Activated CD8-positive, alpha-beta memory T cell treated with anti-CD3 and anti-CD28 coated beads, Interleukin-2, amount 50 U/mL, for 1 hour (primary cell): Measurements from ENCODE around the gene ANKRD33B.
"Not testable (repeated sequence)": the region's sequence is repeated elsewhere in the genome, so short reads cannot be mapped to it uniquely, and the experiment has no call there.

Source experiments
- DNase-seq: peaks from one replicate; pipeline ENCODE4 v3.0.0-alpha.2; 2020; ENCODE audit errors: extremely low read depth

The ANKRD33B gene

DNA sequence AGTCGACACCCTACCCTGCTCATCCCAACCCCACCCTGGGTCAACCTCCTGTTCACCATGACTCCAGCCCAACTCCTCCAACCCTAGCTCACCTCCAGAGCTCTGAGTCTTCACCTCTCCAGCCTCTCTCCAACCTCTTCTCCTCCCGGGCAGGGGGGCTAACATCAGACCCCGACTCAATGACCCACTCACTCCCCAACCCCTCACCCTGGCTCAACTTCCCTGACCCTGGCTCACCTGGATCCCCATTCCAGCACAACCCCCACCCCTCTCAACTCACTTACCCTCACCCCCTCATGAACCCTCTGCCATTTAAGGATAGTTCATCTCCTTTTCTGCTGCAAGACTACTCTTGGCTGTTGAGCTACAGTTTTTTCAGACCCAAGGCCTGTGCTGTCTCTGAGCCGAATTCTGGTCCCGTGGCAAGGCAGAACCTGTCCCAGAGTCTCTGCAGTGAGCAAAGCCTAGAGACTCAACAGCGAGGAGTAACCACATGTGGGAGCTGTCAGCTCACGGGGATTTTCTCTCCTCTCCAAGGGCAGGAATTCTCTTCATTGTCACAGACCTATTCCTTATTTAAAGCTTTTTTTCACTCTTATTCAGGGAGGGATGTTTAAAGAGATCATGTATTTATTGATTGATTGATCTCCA is 29.8 kb downstream of the ANKRD33B start:
- DNase-seq, result no peak

DNA sequence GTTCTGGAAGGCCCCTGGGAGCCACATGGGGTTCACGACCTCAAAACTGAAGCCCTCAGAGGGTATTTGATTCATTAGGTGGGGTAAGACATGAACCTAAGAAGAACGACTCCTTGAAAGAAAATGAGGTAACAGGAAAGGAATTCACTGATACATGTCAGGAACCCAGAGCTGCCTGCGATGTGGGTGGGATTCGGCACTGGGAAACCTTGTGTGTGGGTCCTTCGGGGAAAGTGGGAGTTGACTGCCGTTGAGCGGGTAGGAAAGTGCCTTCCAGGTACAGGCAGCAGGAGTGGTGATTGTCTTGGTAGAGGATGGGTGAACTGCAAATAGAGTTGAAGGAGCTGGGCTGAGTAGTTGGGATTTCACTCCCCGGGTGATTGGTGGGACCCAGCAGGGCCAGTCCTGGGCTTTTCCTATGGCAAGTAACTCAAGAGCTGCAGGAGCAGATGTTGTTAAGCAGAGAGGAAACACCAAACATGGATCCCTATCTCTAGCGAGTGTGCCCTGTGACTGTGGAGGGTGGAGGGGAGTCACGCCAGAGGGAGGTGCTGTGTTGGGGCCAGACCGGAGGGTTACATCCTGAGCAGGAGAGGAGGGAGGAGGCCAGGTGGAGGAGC is 30.8 kb downstream of the ANKRD33B start:
- no peak for DNase-seq

DNA sequence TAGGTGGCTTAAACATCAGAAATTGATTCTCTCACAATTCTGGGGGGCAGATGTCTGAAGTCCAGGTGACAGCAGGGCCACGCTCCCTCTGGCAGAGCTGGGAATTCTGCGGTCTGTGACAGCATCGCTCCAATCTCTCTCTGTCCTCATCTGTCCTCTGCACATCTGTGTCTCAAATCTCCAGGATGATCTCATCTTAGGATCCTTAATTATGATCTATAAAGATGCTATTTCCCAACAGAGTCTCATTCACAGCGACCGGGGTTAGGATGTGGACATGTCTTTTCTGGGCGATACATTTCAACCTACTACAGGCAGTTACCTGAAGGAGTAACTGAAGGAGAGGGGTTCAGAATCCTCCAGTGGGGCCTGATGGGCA is 31.4 kb downstream of the ANKRD33B start:
- no peak for DNase-seq

DNA sequence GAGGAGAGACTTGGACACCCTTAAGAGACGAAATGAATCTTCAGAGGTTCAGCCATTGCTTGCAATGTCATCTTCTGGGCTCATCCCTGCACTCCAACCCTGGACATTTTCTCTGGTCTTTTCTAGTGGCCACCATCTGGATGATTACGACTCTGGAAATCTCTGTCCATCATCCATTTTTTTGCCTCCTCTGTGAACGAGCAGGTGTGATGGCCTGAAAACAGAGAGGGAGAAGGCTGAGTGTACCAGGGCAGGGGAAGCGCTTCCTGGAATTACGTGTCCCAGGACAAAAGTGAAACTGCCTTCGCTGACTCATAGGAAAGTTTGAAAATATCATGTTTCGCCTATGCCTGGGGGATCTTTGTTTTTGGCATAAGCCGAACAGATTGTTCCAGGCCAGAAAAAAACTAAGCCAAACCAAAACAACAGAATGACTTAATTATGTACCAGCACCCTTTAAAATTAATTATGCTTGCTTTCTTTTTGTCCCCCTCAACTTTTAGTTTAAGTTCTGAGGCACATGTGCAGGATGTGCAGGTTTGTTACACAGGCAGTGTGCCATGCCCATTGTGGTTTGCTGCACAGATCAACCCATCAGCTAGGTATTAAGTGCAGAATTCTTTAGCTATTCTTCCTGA is 31.9 kb downstream of the ANKRD33B start:
- DNase-seq, result no peak

DNA sequence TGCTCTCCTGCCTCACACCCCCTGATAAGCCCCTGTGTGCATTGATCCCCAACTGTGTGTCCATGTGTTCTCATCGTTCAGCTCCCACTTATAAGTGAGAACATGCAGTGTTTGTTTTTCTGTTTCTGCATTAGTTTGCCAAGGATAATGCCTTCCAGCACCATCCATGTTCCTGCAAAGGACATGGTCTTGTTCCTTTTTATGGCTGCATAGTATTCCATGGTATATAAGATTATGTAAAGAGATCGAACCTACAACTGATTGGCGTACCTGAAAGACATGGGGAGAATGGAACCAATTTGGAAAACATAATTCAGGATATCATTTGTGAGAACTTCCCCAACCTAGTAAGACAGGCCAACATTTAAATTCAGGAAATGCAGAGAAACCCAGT is 32.4 kb downstream of the ANKRD33B start:
- DNase-seq, result no peak

DNA sequence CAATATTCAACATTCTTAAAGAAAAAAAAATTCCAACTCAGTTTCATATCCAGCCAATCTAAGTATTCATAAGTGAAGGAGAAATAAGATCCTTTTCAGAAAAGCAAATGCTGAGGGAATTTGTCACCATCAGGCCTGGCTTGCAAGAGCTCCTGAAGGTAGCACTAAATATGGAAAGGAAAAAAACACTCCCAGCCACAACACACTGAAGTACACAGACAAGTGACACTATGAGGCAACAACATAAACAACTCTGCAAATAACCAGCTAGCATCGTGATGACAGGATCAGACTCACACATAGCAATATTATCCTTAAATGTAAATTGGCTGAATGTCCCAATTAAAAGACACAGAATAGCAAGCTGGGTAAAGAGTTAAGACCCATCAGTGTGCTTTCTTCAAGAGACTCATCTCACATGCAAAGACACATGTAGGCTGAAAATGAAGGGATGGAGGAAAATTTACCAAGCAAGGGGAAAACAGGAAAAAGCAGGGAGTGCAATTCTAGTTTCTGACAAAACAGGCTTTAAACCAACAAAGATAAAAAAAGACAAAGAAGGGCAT is 33.1 kb downstream of the ANKRD33B start:
- DNase-seq, result no peak

DNA sequence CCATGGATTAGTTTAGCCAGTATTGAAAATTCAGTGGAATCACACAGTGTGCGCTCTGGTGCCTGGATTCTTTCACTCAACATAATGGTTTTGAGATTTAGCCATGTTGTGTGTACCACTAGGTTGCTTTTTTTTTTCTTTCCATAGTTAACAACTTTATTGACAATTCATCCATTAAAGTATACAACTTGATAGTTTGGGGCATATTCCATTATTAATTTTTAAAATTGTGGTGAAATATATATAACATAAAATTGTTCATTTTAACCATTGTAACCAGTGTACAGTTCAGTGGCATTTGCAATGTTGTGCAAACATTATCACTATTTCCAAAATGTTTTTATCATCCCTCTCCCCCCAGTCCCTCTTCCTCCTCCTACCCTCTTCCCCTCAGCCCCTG is 35.2 kb downstream of the ANKRD33B start:
- DNase-seq, result no peak

DNA sequence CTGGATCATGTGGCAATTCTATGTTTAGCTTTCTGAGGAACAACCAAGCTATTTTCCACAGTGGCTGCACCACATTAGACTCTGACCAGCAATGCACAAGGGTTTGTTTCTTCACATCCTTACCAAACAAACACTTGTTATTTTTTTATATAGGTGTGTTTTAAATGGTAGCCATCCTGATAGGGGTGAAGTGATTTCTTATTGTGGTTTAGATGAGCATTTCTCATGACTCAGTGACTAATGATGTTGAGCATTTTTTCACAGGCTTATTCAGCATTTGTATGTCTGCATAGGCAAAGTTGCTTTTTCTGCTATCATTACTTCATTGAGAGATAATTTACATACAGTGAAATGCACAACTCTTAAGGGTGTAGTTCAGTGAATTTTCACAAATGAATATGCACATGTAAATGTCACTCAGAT is 36.0 kb downstream of the ANKRD33B start:
- DNase-seq, result no peak

DNA sequence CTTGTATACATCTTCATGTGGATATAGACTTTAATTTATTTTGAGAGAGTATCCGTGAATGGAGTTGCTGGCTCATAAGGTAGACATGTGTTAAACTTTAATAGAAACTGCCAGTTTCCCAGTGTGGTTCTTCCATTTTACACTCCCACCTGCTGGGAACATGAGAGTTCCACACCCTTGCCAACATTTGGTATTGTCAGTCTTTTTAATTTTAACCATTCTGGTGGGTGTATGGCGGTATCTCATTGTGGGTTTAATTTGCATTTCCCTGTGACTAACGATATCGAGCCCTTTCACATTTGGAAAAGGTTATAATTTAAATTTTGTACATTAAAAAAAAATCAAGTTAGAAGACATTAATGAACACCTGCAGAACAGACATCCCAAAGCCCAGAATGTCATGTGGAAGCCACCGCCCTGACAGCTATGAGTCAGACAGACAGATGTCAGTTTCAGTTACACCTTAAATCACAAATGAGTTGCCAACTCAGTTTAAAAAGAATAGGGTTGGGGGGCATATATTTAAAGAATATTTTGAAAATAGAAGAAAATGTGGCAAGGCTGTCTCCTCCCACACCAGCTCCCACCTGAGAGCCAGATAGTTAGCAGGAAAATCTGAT is 36.9 kb downstream of the ANKRD33B start:
- DNase-seq, result no peak

DNA sequence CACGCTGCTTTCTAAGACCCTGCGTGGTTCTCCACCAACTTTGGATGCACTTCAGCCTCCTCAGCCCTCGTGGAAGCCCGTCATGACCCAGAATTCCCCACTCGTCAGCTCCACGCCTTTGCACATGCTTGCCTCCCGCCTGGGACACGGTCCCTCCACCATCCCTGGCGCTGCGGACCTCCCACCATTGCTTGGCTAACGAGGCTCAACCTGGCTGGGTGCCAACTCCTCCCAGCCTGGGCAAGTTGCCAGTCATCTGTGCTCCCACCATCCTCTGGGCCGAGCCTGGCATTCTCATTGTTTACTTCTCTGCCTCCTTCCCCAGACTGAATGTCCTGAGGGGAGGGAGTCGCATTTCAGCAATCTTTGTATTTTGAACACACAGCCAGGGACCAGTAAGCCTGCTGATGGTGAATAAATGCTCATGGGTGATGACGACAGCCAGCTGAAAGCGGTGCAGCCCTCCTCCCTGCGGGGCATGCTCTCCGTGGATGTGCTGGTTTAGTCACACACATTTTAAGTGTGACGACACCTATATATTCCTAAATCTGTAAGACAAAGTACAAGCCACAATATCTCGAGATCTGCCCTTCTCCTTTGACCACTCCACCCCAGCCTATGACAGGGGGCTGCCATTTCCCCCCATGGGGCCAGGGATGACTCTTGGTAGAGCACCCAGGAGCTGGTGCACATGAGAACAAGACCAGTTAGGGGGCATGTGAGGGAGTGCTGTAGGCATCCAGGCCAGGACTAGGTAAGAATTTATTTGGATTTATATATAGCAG is 37.6 kb downstream of the ANKRD33B start:
- no peak for DNase-seq

DNA sequence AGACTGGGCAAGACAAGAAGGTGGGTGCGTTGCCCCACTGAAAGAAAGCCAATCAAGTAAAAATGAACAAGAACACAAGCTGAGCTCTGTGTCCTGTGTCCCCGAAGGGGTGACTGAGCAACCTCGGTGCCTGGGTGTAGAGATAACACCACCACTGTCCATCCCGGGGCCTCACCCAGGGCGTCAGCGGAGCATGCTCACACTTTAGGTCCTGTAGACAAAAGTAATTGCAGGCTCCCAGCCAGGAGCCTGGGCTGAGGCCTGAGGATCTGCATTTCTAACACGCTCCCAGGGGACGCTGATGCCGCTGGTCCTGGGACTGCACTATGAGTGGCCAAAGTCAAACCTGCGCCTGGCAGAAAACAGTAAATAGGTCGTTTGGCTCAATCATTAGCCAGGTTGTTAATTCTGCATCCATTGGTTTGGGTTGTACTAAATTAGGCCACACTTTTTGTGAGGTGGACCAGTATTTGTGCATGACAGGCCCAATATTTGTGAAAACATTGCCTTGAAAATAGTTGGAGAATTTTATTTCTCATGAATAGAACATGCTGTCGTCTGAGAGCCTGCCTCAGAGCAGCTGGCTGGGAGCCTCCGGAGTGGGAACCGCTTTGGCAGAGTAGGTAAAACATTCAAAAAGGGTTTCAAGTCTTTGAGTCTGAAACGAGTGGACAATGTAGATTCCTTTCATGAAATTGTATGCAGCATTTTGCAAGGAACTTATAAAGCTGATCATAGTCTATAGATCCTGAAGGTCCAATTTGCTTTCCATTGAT is 38.3 kb downstream of the ANKRD33B start:
- DNase-seq, result no peak

DNA sequence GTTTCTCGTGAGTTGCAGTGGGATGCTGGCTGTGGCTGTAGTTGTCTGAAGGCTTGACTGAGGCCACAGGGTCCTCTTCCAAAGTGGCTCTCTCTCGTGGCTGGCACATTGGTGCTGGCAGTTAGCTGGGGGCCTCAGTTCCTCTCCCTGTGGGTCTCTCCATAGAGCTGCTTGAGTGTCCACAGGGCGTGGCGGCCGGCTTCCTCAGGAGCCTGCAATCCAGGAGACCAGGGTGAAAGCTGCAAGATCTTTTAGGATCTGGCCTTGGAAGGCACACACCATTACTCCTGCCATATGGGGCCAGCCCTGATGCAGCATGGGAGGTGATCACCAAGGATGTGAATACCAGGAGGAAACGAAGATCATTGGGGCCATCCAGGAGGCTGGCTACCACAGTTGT is 41.1 kb downstream of the ANKRD33B start:
- no peak for DNase-seq

DNA sequence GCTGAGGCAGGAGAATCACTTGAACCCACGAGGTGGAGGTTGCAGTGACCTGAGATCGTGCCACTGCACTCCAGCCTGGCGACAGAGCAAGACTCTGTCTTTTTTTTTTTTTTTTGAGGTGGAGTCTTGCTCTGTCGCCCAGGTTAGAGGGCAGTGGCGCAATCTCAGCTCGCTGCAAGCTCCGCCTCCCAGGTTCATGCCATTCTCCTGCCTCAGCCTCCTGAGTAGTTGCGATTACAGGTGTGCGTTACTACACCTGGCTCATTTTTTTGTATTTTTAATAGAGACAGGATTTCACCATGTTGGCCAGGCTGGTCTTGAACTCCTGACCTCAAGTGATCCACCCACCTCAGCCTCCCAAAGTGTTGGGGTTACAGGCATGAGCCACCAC is 42.8 kb downstream of the ANKRD33B start:
- not testable (repeated sequence) for DNase-seq

DNA sequence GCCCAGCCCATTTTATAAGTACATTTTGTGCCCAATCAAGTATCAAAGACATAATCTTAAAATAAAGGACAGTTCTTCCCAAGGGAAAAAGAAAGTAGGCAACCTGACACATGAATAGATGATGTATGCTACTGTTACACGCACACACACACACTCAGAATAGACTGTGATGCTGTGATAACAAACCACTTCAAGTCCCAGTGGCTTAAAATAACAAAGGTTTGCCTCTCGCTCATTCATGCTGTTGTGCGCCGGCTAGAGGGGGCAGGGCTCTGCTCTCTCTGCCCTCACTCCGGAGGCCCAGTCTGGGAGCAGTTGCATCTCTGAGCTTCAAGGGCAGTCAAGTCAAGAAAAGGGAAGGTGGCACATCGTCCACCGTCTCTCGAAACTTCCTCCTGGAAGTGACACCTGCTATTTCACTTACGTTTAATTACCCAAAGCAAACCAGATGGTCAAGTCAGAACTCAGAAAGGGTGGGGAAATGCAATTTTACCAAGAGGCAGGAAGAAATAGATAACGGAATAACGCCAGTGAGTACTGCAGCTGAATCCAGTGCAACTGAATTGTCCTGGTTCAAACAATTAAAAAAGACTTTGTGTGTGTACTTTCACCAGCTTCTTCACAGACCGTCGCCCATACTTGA is 43.3 kb downstream of the ANKRD33B start:
- no peak for DNase-seq

DNA sequence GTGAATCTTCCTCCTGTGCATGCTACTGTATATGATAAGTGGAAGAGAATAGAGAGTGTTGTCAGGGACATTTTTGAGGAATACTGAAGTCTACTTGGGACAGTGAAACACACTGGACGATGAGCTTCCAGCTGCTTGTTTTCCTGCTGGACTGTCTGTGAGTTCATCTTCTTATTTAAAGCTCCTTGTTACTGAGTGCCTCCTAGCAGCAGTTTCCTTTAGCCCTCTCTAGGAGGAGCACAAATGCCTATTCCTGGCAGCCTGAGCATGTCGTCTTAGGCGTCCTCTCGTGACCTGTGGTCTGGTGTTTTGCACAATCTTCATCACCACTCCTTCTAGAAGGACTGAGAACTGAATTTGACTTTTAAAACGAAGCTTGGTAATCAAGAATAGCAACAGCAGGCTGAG is 43.8 kb downstream of the ANKRD33B start:
- no peak for DNase-seq

DNA sequence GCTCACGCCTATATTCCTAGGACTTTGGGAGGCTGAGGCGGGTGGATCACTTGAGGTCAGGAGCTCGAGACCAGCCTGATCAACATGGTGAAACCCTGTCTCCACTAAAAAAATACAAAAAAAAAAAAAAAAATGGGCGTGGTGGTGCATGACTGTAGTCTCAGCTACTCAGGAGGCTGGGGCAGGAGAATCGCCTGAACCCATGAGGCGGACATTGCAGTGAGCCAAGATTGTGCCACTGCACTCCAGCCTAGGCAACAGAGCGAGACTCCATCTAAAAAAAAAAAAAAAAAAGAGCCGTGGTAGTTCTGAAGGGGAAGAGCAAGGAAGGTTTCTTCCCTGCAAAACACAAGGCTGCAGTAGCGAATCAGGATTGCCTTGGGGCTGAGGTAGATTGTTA is 44.2 kb downstream of the ANKRD33B start:
- DNase-seq, result not testable (repeated sequence)

DNA sequence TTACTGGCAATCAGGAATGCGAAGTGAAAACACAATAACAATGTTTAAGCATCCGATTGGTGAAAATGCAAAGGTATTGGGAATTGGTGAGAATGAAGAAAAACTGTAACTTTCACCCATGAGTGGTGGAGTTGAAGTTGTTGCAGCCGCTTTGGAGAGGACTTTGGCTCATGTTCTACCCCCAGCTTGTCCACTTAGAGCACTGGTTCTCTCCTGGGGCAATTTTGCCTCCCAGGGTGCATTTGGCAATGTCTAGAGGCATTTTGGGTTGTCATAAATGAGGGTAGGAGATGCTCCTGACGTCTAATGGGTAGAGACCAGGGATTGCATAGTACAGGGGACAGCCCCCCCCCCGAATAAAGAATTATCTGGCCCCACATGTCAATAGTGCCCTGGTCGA is 46.2 kb downstream of the ANKRD33B start:
- no peak for DNase-seq

DNA sequence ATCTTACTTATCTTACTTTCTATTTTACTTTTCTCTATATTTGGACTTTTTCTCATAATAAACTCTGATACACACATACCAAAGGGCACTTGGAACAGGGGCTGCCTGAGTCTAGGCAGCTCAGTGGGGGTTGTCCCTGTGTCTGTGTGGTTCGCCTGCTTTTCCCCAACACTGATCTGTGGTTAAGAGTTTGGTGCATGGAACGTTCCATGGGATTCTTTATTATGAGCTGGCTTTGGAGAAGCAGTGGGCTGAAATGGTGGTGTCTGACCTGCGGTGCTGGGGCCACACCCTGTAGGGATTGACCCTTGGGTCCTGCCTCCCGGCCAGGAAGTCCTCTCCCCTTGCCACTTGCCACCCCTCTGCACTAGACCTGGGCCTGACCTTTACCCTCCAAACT is 47.4 kb downstream of the ANKRD33B start:
- DNase-seq, result no peak

DNA sequence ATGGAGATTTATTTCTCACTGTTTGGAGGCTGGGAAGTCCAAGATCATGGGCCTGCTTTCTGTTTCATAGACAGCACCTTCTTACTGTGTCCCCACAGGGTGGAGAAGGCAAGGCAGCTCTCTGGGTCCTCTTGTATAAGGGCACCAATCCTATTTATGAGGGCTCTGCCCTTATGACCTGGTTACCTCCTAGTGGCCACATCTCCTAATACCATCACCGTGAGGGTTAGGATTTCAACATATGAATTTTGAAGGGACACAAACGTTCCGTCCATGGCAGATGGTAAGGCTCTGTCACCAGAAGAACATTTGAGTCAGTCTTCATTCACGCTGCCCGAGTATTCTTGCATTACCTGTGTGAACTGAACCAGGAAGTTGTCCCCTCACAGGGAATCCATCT is 48.4 kb downstream of the ANKRD33B start:
- DNase-seq, result no peak

DNA sequence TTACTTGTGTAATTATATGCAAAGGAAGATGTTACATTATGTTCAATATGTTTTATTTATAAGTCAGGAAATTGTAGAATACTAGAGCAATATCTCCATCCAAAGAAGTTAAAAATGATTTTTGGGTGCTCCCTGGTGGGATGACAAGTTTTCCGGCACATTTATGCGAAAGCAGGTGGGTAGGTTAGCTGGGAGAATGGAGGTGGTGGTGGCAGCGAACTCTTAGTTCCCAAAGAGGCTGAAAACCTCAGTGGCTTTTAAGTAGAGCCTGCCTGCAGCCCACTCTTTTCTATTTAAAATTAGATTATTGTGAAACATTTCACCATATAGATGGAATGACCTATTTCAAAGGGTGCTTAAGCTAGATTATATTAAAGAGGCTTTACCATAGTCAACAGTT is 51.8 kb downstream of the ANKRD33B start:
- DNase-seq, result no peak

DNA sequence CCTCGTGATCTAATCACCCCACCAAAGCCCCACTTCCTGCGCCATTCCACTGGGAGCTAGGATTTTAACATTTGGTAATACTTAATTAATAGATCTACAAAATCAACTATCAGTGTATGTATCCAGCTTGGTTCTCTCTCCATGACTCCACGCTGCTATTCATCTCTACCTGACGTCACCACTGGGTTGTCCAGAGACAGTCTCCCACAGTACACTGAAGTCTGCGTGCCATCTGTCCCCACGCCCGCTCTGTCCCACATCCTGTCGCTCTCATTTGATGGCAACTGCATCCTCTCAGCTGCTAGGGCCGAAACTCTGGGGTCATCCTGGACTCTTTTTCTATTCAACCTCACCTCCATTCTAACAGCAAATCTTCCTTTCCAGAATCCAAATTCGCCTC is 53.2 kb downstream of the ANKRD33B start:
- no peak for DNase-seq
